GM10248 (cell line): ENCODE results near the gene CABLES1.

Experiments
- CTCF ChIA-PET: fragments of 300-600 bp; sonication (Branson Sonifier 250); formaldehyde crosslinking; extraction: SDS; loops from one replicate; lab custom pipeline; 2021; ENCODE audit warnings: antibody characterized with exemption; lab: Yijun Ruan, JAX
- POLR2A ChIA-PET: fragments of 350-650 bp; sonication (Branson Sonifier 250); formaldehyde crosslinking; extraction: SDS; loops from one replicate; lab custom pipeline; 2020; ENCODE audit warnings: antibody characterized with exemption; lab: Yijun Ruan, JAX
- DNase-seq: peaks from one replicate; pipeline ENCODE4 v3.0.0; 2012; ENCODE audit errors: extremely low spot score
- CTCF ChIP-seq: IDR thresholded peaks from 2 replicates; pipeline ENCODE4 v1.5.1; 2012; ENCODE audit warnings: mild to moderate bottlenecking, low read depth; ENCODE audit errors: extremely low read depth, missing control alignments, control extremely low read depth

CABLES1 gene

GRCh38 chr18:23102493-23103261 is 32.6 kb upstream of the CABLES1 start:
- ChIA-PET CTCF (interaction anchor here (5.4 kb wide), 1 partner anchor 28 kb away, joined by 19 read pairs; no protein-coding TSS in a partner anchor), POLR2A (no interaction called here)
- no peak for TF ChIP-seq CTCF
- no peak for DNase-seq

- POLR2A ChIA-PET = no interaction called here
- TF ChIP-seq CTCF = no peak
- CTCF ChIA-PET = interaction anchor here (1.8 to 5.4 kb wide), 2 partner anchors 9 to 28 kb away, joined by 6 to 19 read pairs; no protein-coding TSS in a partner anchor
- no peak for DNase-seq
These were observed 31.8 kb upstream of the CABLES1 start for GRCh38 chr18:23103449-23103848.

- TF ChIP-seq CTCF = no peak
- DNase-seq = no peak
- ChIA-PET POLR2A (no interaction called here), CTCF (interaction anchor here (1.8 to 5.4 kb wide), 2 partner anchors 8 to 26 kb away, joined by 6 to 19 read pairs; no protein-coding TSS in a partner anchor)
These were observed 30.3 kb upstream of the CABLES1 start for GRCh38 chr18:23105030-23105429.

- no peak for TF ChIP-seq CTCF
- CTCF ChIA-PET = interaction anchor here (5.4 kb wide), 1 partner anchor 25 kb away, joined by 19 read pairs; no protein-coding TSS in a partner anchor
- POLR2A ChIA-PET = no interaction called here
- no peak for DNase-seq
These were observed 29.6 kb upstream of the CABLES1 start for GRCh38 chr18:23105581-23106219.

GRCh38 chr18:23106575-23106974 is 28.7 kb upstream of the CABLES1 start:
- TF ChIP-seq CTCF = no peak
- ChIA-PET POLR2A (interaction anchor here (0.6 kb wide), 1 partner anchor 8 kb away, joined by 4 read pairs; no protein-coding TSS in a partner anchor), CTCF (interaction anchor here (5.4 kb wide), 1 partner anchor 24 kb away, joined by 19 read pairs; no protein-coding TSS in a partner anchor)
- DNase-seq = no peak

GRCh38 chr18:23107718-23108117 is 27.6 kb upstream of the CABLES1 start:
- ChIA-PET CTCF (interaction anchor here (1.4 kb wide), 1 partner anchor 13 kb away, joined by 4 read pairs; no protein-coding TSS in a partner anchor), POLR2A (no interaction called here)
- TF ChIP-seq CTCF = no peak
- no peak for DNase-seq
